ENCODE measurements around the gene SUPT6H.
"Not testable (repeated sequence)": the region's sequence is repeated elsewhere in the genome, so short reads cannot be mapped to it uniquely, and the experiment has no call there.

The SUPT6H gene

DNA sequence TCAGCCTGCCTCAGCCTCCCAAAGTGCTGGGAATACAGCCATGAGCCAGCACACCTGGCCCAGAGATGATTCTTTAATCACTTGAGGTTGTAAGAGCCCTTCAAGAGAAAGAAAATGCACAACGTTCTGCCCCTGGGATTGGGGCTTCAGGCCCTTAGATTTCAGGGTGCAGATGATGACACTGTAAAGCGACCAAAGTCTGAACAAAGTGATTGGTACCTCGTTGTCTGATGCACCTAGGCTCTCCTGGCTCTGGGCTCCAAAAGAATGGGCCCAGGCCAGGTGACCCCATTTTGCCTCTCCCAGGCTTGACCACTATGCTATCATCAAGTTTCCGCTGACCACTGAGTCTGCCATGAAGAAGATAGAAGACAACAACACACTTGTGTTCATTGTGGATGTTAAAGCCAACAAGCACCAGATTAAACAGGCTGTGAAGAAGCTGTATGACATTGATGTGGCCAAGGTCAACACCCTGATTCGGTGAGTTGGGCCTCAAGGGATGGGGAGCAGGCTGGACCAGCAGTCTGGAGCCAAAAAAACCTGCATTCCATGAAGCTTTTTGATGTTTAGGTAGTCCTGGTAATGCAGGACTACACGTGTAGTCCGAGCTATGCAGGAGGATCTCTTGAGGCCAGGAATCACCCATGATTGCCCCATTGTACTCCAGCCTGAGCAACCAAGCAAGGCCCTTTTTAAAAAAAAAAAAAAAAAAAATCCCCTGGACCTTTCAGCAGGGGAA, 60.6 kb downstream of the SUPT6H start:
- no peak for DNase-seq

DNA sequence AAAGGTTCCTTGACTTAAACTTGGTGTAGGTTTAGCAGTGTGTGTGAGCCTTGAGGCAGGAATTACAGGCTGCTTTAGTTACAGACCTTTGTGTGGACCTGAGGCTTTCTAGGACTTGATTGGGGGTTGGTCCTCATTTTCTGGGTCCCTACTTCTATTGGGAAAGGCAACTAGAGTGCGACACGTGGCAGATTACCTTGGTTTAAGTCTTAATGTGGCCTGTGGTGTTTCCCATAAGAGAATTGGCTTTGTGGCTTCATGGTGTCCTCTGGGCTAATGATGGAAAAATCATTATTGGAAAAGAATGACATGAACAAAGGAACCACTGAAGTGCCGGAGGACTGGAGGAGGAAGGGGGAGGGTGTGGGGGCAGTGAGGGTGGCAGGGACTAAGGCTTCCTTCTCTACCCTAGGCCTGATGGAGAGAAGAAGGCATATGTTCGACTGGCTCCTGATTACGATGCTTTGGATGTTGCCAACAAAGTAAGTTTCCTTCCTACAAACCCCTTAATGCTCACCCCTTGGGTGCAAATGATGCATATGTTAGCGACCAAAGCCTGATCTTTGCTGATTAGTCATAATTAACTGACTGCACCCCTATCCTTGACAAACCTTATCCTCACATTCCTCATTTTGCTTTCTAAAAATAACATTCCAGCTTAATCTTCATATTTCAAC, 61.3 kb downstream of the SUPT6H start:
- DNase-seq: no peak

DNA sequence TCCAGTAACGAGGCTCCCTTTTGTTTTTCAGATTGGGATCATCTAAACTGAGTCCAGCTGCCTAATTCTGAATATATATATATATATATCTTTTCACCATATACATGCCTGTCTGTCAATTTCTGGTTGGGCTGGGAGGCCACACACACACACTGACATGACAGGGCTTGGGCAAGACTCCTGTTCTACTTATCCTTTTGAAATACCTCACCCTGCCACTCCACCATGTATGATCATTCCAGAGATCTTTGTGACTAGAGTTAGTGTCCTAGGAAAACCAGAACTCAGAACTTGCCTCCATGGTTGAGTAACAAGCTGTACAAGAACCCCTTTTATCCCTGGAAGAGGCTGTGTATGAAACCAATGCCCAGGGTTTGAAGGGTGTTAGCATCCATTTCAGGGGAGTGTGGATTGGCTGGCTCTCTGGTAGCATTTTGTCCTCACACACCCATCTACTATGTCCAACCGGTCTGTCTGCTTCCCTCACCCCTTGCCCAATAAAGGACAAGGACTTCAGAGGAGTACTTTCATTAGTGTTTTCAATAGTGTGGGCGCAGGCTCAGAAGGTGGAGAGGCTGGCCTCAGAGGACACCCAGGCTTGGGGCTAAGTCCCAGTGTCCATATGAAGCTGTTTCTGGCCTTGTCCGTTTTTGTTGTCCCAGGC, 62.0 kb downstream of the SUPT6H start:
- not testable (repeated sequence) for DNase-seq

DNA sequence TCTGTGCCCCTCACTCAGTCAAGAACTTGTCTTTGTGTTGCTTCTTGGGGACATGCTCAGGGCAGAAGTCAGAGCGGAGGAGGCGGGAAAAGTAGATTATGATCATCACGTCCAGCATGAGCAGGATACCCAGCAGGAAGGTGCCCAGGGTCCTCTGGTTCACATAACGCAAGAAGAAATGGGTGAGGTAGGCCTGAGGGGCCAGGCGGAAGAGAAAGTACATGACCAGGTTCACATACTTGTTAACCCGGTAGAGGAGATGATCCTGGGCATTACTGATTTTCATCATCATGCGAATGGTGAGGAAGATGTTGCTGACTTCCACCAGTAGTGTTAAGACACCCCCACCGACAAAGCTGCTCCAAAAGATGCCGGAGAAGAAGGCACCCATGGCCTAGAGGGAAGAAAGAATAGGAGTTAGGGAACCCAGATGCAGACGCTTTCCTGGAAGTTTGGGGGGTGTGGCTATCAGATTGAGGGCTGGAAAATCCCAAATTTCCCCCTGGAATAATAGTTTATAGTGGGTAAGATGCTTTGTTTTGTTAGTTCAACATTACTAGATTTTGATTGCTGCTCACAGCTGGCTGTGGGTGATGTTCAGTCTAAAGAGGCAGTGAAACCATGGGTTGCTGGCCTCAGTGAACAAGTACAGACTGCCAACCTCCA, 62.6 kb downstream of the SUPT6H start:
- DNase-seq: no peak

DNA sequence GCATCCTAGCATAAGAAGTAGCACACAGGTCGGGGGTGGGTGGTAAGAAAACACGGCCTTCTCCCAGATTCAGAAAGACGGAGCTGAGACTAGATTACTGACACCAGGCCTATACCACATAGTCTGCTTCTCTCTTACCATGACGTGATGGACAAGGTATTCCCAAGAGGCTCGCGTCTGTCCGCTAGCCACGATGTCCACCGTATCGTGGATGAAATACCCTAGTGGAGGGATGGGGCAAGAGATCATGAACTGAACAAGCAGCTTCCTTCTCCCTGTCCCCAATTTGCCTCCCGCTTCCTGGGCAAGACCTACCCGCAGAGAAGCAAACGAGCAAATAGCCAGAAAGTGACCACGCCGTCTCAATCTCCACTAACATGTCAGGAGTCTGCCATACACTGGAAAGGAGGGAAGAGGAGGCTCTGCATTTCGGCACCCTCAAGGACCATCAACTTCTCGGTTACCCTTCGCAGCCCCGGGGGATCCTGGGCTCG, 63.2 kb downstream of the SUPT6H start:
- no peak for DNase-seq

DNA sequence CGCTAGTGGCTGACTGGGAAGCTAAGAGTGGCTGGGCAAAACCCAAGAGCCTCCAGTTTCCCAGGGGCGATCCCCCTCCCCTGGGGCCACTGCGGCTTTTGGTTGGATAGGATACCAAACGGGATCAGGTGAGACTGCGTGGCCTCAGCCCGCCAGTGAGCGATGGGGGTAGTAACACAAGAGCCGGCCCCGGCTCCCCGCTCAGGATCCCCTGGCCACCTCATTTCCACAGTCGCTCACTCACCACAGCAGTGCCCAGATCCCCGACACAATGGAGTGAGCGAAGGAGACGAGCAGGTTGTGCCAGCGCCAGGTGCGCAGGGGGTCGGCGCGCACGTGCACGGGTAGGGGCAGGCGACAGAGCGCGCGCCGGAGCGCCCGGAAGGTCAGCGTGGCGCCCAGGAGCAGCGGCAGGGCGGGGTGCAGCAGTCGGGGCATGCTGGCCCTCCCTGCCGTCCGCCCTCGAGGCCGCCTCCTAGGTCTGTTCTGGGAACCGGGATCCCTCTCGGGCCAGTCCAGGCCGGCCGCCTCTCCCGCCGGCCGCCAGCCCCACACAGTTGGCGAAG, 63.7 kb downstream of the SUPT6H start:
- DNase-seq: peak; percentile 80

DNA sequence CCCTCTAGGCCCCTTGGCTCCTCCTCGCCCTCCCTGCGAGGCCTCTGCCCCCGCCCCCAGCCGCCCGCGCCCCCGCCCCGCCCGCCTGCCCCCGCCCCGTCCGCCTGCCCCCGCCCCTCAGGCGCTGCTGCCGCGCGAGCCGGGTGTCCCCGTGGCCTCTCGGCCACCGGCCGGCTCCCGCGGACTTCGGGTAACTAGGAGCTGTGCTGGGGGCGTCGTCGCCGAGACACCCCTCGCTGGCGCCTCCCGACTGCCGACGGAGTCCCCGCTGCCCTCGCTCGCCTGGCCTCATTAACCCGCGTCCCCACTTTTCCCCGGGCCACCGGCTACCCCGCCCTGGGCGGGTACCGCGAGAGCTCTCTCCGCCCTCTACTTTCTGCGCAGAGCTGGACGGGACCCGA, 64.2 kb downstream of the SUPT6H start, which contains the start of gene TLCD1:
Gene TLCD1 (minus strand): TSS at position 8 of the 401 bp plus-strand sequence. CDS start 136 bp downstream, outside the sequence.
- peak; percentile 80 for DNase-seq

DNA sequence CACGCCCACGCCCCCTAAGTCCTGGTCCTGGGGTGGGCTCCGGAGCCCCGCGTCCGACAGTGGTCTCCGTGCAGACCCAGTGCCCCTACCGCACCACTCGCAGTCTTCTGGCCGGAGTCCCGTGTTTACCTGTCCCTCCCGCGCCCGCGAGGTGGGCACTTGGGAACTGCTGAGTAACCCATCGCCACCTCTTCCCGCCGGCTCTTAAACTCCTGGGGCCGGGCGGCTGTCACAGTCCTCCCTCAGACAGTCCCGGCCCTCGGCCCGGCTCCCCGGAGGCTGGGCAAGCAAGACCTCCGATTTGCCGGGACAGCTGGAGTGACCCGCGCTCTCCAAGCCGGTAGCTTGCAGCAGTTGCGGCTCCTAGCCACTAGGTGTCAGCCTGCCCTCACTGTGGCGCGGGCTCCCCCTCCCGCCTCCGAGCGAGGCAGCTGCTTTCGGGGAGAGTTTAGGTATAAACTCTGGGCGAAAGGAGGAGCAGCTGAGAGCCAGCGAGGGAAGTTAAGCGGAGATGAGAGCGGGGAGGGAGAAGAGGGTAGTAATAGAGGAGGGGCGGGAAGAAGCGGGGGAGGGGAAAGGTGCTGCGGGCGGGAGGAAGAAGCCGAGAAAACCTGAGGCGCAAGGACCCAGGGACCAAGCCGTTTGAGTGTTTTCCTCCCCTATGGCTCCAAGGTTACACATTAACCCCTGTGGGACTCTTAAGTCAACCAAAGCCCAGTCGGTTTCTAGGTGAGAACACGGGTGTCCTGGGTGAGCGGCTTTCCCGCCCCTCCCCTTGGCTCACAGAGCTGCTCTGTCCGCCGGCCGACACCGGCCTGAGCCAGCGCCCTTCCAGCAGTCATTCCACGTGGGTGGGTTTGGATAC, 64.9 kb downstream of the SUPT6H start:
- peak; percentile 97 for DNase-seq

DNA sequence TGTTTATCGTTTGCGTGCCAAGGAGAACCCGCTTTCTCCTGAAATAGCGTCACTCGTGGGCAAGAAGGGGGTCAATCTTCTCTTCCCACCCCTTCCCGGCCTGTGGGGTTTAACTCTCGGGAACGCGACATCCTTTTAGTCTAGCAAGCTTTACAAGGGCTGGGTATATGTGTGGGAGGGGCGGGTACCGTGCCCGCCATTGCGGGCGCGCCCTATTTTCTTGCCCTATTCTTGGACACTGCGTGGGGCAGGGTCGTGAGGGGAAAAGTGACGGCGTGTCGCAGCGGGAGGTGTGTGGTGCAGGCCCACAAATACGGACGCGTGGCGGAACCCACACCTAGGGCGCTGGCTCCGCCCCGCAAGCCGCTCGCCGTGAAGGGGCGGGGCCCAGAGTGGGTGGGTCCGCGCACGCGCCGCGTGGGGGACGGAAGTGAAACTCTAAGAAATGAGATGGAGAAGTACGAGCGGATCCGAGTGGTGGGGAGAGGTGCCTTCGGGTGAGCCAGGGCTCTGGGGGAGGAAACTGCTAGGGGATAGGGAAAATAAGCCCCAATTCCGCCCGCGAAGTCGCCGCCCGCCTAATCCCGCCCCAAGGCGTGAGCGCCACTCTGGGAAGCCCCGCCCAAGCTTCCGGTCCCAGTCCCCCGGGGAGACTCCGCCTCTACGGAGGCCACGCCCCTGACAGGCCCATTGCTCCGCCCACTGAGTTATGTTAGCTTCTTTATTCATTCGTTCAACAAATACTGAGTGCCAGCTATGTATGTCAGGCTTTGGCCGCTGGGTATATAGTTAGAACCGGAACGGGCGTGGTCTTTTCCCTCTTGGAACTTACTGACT, 66.6 kb downstream of the SUPT6H start, which contains the start of gene NEK8:
Gene NEK8 (plus strand): TSS at position 425 of the 837 bp plus-strand sequence. CDS start 26 bp downstream, at position 451.
- peak; percentile 91 for DNase-seq

DNA sequence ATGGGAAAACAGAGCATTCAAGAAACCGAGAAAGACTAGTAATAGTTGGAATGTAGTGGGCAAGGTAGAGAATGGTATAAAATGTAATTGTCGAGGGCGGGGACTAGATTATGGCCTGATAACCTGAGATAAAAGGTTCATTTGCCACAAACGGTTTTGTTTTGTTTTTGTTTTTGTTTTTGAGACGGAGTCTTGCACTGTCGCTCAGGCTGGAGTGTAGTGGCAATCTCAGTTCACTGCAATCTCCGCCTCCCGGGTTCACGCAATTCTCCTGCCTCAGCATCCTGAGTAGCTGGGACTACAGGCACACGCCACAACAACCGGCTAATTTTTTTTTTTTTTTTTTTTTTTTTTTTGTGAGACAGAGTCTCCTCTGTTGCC, 67.9 kb downstream of the SUPT6H start:
- no peak for DNase-seq

DNA sequence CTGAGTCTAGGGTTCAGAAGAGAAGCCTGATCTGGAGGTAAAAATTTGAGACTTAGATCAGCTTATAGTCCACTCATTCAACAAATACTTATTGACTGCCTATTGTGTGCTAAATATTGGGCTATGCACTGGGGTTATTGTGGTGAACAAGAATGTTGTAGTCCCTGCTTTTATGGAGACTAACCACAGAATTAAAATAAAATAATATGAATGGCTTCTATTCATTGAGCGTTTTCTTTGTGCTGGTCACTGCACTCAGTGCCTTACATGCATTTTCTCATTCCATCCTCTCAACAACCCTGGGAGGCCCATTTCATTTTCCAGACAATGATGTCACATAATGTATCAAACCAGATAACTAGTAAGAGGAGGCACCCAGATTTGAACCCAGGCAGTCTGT, 71.3 kb downstream of the SUPT6H start:
- no peak for DNase-seq

DNA sequence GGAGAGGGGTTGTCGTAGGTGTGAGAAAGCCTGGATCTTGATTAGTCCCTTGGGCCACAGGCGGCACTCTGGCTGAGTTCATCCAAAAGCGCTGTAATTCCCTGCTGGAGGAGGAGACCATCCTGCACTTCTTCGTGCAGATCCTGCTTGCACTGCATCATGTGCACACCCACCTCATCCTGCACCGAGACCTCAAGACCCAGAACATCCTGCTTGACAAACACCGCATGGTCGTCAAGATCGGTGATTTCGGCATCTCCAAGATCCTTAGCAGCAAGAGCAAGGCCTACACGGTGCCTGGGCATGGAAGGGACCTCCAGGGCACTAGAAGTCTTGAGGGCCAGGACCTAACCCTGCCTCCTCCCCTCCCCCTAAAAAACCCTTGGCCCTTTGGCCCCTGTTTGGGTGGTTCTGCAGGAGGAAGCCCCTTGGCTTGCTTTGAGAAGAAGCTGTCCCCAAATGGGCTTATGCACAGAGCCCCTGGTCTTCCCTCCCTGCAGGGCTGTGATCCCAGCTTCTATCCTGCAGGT, 72.8 kb downstream of the SUPT6H start:
- no peak for DNase-seq

DNA sequence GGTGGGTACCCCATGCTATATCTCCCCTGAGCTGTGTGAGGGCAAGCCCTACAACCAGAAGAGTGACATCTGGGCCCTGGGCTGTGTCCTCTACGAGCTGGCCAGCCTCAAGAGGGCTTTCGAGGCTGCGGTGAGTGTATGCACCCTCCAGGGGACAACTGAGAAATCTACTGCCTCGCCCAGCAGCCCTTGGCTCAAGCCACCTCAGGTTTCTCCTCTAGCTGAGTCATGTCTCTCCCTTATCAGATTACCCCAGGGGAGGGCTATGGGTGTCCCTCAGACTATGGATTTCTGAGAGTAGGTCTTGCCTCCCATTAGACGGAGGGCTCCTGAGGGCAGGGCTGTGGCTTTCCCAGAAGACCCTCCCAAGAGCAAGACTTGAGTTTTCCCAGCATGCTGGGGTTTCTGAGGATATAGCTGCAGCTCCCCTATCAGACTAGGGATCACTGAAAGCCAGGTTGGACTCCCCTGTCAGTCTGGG, 73.3 kb downstream of the SUPT6H start:
- no peak for DNase-seq

DNA sequence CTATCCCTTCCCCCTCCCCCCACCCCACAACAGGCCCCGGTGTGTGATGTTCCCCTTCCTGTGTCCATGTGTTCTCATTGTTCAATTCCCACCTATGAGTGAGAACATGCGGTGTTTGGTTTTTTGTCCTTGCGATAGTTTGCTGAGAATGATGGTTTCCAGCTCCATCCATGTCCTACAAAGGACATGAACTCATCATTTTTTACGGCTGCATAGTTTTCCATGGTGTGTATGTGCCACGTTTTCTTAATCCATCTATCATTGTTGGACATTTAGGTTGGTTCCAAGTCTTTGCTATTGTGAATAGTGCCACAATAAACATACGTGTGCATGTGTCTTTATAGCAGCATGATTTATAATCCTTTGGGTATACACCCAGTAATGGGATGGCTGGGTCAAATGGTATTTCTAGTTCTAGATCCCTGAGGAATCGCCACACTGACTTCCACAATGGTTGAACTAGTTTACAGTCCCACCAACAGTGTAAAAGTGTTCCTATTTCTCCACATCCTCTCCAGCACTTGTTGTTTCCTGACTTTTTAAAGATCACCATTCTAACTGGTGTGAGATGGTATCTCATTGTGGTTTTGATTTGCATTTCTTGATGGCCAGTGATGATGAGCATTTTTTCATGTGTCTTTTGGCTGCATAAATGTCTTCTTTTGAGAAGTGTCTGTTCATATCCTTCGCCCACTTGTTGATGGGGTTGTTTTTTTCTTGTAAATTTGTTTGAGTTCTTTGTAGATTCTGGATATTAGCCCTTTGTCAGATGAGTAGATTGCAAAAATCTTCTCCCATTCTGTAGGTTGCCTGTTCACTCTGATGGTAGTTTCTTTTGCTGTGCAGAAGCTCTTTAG, 74.1 kb downstream of the SUPT6H start:
- DNase-seq: not testable (repeated sequence)

DNA sequence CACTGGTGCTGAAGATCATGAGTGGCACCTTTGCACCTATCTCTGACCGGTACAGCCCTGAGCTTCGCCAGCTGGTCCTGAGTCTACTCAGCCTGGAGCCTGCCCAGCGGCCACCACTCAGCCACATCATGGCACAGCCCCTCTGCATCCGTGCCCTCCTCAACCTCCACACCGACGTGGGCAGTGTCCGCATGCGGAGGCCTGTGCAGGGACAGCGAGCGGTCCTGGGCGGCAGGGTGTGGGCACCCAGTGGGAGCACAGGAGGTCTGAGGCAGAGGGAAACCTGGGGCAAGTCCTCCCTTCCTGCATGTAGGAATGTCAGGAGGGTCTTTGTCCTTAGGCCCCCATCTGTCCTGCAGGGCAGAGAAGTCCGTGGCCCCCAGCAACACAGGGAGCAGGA, 75.3 kb downstream of the SUPT6H start:
- no peak for DNase-seq

DNA sequence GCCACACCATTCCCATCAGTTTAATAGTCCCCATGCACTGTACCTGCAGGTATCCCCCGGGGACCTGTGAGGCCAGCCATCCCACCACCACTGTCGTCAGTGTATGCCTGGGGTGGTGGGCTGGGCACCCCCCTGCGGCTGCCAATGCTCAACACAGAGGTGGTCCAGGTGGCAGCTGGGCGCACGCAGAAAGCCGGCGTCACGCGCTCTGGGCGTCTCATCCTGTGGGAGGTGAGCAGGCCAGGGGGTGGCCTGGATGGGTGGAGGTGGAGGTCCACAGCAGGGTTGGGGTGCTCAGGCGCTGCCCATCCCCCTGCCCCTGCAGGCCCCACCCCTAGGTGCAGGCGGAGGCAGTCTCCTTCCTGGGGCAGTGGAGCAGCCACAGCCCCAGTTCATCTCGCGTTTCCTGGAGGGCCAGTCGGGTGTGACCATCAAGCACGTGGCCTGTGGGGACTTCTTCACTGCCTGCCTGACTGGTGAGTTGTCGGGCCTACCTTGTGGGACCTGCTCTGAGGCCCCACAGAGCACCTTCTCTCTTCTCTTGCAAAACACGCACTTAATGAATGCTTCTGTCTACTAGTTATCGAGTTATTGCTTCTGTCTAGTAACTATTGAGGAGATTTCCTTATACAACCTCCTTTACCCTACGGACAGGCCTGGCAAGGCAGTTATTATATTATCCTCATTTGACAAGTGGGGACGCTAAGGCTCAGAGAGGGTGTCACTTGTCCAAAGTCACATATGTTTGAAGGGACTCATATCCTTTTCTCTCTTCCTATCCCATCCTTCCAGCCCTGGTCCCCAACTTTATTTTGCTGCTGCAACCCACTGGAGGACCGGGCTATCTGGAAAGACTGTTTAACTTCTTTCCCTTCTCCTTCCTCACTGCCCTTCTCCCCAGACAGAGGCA, 76.0 kb downstream of the SUPT6H start:
- no peak for DNase-seq

DNA sequence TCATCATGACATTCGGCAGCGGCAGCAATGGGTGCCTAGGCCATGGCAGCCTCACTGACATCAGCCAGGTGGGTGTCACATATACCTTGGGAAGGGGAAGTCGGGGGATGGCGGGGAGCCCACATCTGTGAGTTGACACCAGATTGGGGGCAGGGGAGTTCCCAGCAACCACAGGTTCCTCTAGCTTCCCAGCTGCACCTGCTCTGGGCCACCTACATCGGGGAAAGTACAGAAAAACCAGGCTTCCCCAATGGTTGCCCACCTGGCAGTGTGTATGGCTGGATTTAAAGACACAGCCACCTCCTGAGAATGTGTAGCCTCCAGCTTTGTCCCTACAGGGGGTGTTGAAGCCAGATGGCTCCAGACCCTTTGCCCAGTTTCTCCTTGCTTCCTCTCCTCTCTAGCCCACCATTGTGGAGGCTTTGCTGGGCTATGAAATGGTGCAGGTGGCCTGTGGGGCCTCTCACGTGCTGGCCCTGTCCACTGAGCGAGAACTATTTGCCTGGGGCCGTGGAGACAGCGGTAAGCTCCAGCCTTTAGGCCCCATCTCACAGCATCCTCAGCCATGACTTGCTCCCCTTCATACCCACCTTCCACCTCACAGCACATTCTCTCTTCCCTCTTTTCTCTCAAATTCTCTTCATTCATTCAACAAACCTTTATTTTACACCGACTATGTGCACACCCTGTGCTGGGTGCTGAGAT, 76.8 kb downstream of the SUPT6H start:
- DNase-seq: no peak
